Muscle layer of duodenum (tissue), 2 donors: ENCODE measurements around the gene C6orf136.

Experiments used
- H3K27ac ChIP-seq: one replicate; pipeline ENCODE4 v1.7.0; 2013; ENCODE audit warnings: mild to moderate bottlenecking, low read length
- H3K27me3 ChIP-seq: one replicate; pipeline ENCODE4 v1.7.0; 2013; ENCODE audit warnings: low read depth, mild to moderate bottlenecking, control low read depth, low read length
- H3K36me3 ChIP-seq, 2 donors: one replicate each; pipeline ENCODE4 v1.7.0; 2013; ENCODE audit warnings: low read length in 2 of 2, control low read depth in 1 of 2, mild to moderate bottlenecking in 1 of 2; ENCODE audit not compliant: insufficient read depth in 2 of 2, control insufficient read depth in 1 of 2
- H3K4me1 ChIP-seq, 2 donors: one replicate each; pipeline ENCODE4 v1.7.0; 2013; ENCODE audit warnings: low read length in 2 of 2, mild to moderate bottlenecking in 2 of 2, control low read depth in 1 of 2, moderate library complexity in 1 of 2; ENCODE audit not compliant: insufficient read depth in 2 of 2, control insufficient read depth in 1 of 2
- H3K4me3 ChIP-seq, 2 donors: one replicate each; pipeline ENCODE4 v1.7.0; 2013; ENCODE audit warnings: low read length in 2 of 2, low read depth in 1 of 2, mild to moderate bottlenecking in 1 of 2
- H3K9me3 ChIP-seq, 2 donors: one replicate each; pipeline ENCODE4 v1.7.0; 2013; ENCODE audit warnings: low read length in 2 of 2, control low read depth in 1 of 2, mild to moderate bottlenecking in 1 of 2; ENCODE audit not compliant: control insufficient read depth in 1 of 2
- donor health status: healthy.

The C6orf136 gene

DNA sequence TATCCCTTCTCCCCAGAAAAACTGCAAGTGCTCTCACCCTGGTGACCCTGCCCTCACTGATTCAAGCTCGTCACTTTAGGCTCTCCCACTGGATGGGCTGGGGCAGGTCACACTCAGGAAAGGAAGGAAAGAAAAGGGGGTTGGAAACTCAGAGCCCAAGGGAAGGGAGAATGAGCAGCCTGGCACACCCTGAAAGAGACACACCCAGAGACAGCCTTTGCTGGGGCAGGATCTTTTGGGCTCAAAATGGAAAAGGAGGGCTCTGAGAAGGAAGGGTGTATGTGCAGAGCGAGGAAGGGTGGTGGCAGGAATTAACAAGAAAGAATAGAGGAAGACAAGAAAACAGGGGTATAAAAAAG is 37.0 kb downstream of the C6orf136 start:
- peak overlapping the region; percentile 88 to 97 for H3K4me3 ChIP-seq
- peaks cover 22 to 50% of the 10 kb centered on the region in 2 donors for H3K4me1 ChIP-seq
- no peaks in the 10 kb centered on the region for H3K9me3 ChIP-seq
- peaks cover 6 to 12% of the 10 kb centered on the region in 2 donors for H3K36me3 ChIP-seq
- no peaks in the 10 kb centered on the region for H3K27me3 ChIP-seq
- peak overlapping the region; percentile 96 for H3K27ac ChIP-seq

DNA sequence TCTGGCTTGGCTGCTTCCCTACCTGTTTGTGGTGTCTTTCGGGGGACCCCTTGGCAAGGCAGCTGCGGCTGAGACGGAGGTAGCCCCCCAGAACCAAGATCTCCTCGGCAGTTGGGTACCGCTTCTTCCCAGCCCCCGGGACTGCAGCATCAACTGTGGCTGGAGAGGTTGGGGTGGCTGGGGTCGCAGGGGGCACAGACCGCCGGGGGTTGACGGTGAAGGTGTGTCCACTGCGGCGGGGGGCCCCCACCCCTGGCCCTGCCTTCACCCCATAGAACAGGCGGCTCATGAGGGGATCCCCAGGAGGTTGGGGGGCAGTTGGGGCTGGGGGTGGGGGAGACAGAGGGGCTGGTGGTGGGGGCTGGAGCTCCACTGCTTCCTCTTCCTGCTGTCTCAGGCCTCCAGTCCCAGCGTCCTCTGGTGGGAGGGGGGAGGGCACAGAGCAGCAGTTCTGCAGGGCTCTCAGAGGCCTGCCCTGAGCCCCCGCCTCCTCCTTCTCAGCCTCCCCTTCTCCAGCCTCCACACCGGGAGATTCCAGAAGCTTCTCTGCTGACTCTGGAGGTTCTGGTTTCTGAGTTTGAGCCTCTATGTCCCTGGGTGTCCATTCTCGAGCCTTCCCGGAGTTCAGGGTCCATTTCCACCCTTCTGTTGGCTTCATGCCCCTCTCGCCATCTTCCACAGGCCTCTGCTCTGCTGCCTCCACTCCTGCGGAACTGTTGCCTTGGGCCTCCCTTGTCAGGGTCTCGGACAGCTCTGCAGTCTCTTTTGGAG is 37.6 kb downstream of the C6orf136 start:
- Histone ChIP-seq H3K27ac (peak overlapping the region; percentile 97), H3K4me3 (peak overlapping the region; percentile 88 to 97), H3K36me3 (peaks cover 6 to 9% of the 10 kb centered on the region in 2 donors), H3K27me3 (no peaks in the 10 kb centered on the region), H3K9me3 (no peaks in the 10 kb centered on the region), H3K4me1 (peaks cover 23 to 48% of the 10 kb centered on the region in 2 donors)

DNA sequence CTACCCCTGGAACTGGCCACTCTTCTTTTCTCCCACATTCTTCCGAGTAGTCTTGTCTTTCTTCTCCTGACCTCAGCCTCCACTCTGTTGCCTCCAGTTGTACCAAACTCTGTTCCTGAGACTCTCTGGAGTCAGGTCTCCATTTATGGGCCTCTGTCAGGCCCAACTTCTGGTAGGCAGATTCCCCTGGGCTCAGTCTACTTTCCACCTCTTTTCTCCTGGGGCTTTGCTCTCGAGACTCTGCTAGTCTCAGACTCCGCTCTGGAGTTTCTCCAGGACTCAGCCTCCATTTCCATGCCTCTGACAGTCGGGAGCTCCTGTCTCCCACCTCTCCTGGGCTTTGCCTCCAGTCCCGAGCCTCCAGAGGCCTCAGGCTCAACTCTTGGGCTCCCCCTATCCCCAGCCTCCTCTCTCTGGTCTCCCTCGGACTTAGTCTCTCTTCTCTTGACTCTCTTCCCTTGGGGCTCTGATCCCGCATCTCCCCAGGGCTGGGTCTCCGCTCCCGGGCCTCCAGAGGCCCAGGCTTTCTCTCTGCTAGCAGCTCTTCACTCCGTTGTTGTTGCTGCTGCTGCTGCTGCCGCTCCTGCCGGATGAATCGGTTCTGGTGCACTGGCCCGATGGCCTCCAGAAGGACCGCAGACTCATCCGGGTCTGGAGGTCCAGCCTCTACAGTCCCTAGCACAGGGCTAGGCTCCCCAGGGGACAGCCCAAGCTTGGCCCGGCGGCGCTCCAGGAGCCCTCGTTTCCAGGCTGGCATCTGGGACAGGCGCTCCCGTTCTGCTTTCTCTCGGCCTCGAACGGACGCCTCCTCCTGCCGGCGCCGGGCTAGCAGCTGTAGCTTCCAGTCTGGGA is 38.5 kb downstream of the C6orf136 start:
- Histone ChIP-seq H3K9me3 (no peaks in the 10 kb centered on the region), H3K4me3 (peak overlapping the region; percentile 88 to 97), H3K36me3 (peaks cover 1 to 6% of the 10 kb centered on the region in 2 donors), H3K27ac (peak overlapping the region; percentile 97), H3K4me1 (peaks cover 23 to 47% of the 10 kb centered on the region in 2 donors), H3K27me3 (no peaks in the 10 kb centered on the region)

GRCh38 chr6:30686009-30686907 is 39.3 kb downstream of the C6orf136 start, which contains the start of gene PPP1R18:
TSS of gene PPP1R18 (minus strand) at chr6:30686645. CDS start at chr6:30686018, 627 bp downstream.
- Histone ChIP-seq H3K36me3 (peaks cover 0 to 6% of the 10 kb centered on the region in 2 donors), H3K4me3 (peak within 1 kb of the TSS; percentile 88 to 97), H3K9me3 (no peaks in the 10 kb centered on the region), H3K4me1 (peaks cover 24 to 39% of the 10 kb centered on the region in 2 donors), H3K27me3 (no peaks in the 10 kb centered on the region), H3K27ac (peak within 1 kb of the TSS; percentile 97)

DNA sequence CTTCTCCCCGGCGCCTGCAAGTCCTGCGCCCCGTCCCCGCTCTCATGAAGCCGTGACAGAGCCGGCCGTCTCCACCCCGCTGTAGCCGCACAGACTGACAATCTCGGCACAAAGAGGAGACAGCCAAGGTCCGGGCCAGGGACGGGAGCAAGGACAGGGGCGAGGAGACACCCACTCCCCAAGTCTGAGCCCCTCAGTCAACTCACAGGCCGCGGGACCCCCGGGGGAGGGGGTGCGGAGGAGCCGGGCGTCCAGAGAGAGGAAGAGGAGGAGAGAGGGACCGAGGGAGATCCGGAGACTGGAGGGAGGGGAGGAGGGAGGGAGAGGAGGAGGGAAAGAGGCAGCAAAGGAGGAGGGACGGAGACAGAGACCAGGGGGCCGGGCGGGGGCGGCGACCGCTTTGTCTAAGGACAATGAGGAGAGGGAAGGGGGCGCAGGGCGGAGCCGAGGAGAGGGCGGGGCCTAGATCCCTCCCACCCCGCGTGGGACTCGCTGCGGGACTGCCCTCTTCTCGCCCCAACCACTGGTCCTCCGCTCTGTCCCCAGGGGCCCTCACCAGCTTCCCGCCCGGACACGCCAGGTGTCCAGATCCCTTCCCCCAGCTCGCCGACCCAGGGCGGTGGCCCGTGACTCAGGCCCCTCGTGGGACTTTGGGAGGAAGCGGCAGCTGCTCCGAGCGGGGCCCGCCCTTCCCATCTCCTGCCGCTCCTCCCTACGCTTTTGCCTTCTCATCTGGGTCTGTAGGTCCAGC is 40.1 kb downstream of the C6orf136 start:
- Histone ChIP-seq H3K36me3 (peaks cover 0 to 6% of the 10 kb centered on the region in 2 donors), H3K4me1 (peaks cover 24 to 38% of the 10 kb centered on the region in 2 donors), H3K4me3 (peak overlapping the region; percentile 88 to 97), H3K9me3 (no peaks in the 10 kb centered on the region), H3K27me3 (no peaks in the 10 kb centered on the region), H3K27ac (peak overlapping the region; percentile 97)

DNA sequence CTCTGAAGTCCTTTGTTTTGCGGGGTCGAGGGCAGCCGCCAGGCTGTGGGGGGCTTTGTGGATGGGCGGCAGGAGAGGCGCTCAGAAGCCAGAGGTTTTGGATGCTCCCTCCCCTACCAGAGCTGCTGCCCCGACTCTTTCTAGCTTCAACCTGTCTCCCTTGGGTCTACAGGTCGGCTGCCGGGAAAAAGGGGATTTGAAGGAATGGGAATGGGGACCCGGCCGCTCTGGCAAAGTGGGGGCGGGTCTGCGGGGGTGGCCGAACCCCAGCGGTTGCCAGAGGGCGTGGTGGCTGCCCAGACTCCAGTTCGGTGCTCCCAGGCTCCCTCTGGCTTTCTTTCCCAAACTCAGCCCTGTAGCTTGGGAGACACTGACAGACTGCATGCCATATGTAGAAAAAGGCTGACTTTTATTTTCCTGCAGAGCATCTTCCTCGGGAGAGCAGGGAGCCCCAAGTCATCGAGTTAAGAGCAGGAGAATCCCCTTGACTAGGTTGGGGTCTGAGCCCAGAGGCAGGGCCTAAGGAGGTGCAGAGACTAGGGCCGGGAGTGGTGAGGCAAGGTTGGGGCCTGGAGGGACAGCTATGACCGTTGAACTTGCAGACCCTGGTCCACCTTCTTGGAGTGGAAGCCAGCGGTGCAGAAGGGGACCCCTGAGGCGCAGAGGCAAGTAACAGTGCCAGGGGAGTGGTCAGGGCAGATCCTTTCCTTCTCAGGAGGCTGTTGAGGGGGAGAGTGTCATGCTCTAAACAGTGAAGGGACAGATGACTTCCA is 40.9 kb downstream of the C6orf136 start:
- no peaks in the 10 kb centered on the region for H3K9me3 ChIP-seq
- peak overlapping the region; percentile 97 for H3K27ac ChIP-seq
- peaks cover 0 to 6% of the 10 kb centered on the region in 2 donors for H3K36me3 ChIP-seq
- H3K27me3 ChIP-seq, result no peaks in the 10 kb centered on the region
- H3K4me3 ChIP-seq, result peak overlapping the region; percentile 64 to 97
- peaks cover 24 to 36% of the 10 kb centered on the region in 2 donors for H3K4me1 ChIP-seq

- Histone ChIP-seq H3K27ac (peak overlapping the region; percentile 97), H3K36me3 (peaks cover 0 to 6% of the 10 kb centered on the region in 2 donors), H3K9me3 (no peaks in the 10 kb centered on the region), H3K4me3 (peak overlapping the region; percentile 64 to 97), H3K4me1 (peaks cover 24 to 28% of the 10 kb centered on the region in 2 donors), H3K27me3 (no peaks in the 10 kb centered on the region)
These were observed 41.6 kb downstream of the C6orf136 start for GRCh38 chr6:30688569-30688968.

GRCh38 chr6:30689022-30689865 is 42.3 kb downstream of the C6orf136 start:
- Histone ChIP-seq H3K27me3 (no peaks in the 10 kb centered on the region), H3K4me1 (peaks cover 24 to 25% of the 10 kb centered on the region in 2 donors), H3K36me3 (peaks cover 0 to 6% of the 10 kb centered on the region in 2 donors), H3K27ac (peak overlapping the region; percentile 97), H3K4me3 (no peak overlapping the region), H3K9me3 (no peaks in the 10 kb centered on the region)

DNA sequence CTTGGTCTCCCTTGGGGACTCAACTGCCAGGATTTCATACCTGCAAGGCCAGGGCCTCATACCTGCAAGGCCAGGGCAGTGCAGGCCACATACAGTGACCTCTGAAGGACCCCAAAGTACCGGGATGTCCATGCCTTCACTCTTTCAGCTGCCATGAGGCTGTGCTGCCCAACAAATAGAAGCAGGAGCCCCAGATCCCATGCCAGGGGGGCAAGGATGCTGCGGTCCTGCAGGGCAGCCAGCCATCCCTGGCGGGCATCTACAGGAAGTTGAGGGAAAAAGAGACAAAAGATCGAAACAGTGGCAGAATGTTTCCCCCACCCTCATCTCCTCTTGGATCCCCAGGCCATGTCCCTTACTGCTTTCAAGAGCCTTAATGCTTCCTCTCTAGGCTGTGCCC is 43.1 kb downstream of the C6orf136 start:
- peaks cover 24 to 25% of the 10 kb centered on the region in 2 donors for H3K4me1 ChIP-seq
- peak overlapping the region; percentile 68 for H3K27ac ChIP-seq
- peak overlapping the region; percentile 74 to 91 for H3K4me3 ChIP-seq

More for the DNA sequence above, 43.1 kb downstream of the C6orf136 start:
- peaks cover 0 to 6% of the 10 kb centered on the region in 2 donors for H3K36me3 ChIP-seq
- no peaks in the 10 kb centered on the region for H3K27me3 ChIP-seq
- no peaks in the 10 kb centered on the region for H3K9me3 ChIP-seq
